ENCODE results near the gene OR8B3.
A peak's percentile ranks its signal among the peaks of the same experiment; 100 is the strongest.
"Not testable (repeated sequence)": the region's sequence is repeated elsewhere in the genome, so short reads cannot be mapped to it uniquely, and the experiment has no call there.

Gene OR8B3

GRCh38 chr11:124415356-124415923, 16.6 kb upstream of the OR8B3 start:
- Histone ChIP-seq H3K4me1 (ENCODE audit: control insufficient read depth in 2 of 2, insufficient read depth in 1 of 2, low read depth in 1 of 2, low read length in 2 of 2) (peaks cover 0 to 2% of the 10 kb centered on the region in 2 donors), H3K36me3 (replicated peaks in 1 of 2; ENCODE audit: control insufficient read depth in 2 of 2, insufficient read depth in 2 of 2, low read length in 2 of 2) (no peaks in the 10 kb centered on the region), H3K18ac (ENCODE audit: low read length) (no peak overlapping the region), H2BK120ac (ENCODE audit: low read depth, low read length) (no peak overlapping the region), H3K27me3 (ENCODE audit: control insufficient read depth in 3 of 3, insufficient read depth in 3 of 3, low read depth in 1 of 3, low read length in 3 of 3) (peaks cover 0 to 2% (median 0%) of the 10 kb centered on the region in 3 experiments), H2BK5ac (ENCODE audit: low read length) (no peak overlapping the region), H4K8ac (ENCODE audit: low read depth, low read length) (no peak overlapping the region), H3K27ac (replicated peaks; ENCODE audit: low read length) (no peak overlapping the region), H2BK12ac (ENCODE audit: low read length) (no peak overlapping the region), H3K14ac (ENCODE audit: low read length) (no peak overlapping the region), H2AFZ (ENCODE audit: low read length) (no peak overlapping the region), H3K4ac (ENCODE audit: low read length) (no peak overlapping the region), H3K79me1 (ENCODE audit: low read depth, low read length) (no peaks in the 10 kb centered on the region), H3K4me2 (ENCODE audit: insufficient read depth, low read length, poor library complexity, severe bottlenecking) (no peak overlapping the region), H4K91ac (ENCODE audit: low read depth, low read length, poor library complexity) (no peak overlapping the region), H3K9ac (ENCODE audit: low read depth, low read length, poor library complexity) (no peak overlapping the region), H3K23ac (ENCODE audit: low read depth, low read length, poor library complexity) (no peak overlapping the region), H2AK5ac (ENCODE audit: low read depth, low read length) (no peak overlapping the region), H3K9me3 (replicated peaks in 1 of 2; ENCODE audit: control insufficient read depth in 2 of 2, insufficient read depth in 1 of 2, low read depth in 1 of 2, low read length in 2 of 2) (no peaks in the 10 kb centered on the region), H2BK15ac (ENCODE audit: low read length) (no peak overlapping the region), H3K4me3 (ENCODE audit: low read length in 2 of 2) (no peak overlapping the region)
- WGBS, 2 donors (ENCODE audit: extremely low coverage in 2 of 2, insufficient read length in 2 of 2, insufficient replicate concordance in 1 of 2) = no CpG with 5 or more reads among the region's 5 CpGs
- DNase-seq (ENCODE audit: low spot score) = peak; percentile 20

DNA sequence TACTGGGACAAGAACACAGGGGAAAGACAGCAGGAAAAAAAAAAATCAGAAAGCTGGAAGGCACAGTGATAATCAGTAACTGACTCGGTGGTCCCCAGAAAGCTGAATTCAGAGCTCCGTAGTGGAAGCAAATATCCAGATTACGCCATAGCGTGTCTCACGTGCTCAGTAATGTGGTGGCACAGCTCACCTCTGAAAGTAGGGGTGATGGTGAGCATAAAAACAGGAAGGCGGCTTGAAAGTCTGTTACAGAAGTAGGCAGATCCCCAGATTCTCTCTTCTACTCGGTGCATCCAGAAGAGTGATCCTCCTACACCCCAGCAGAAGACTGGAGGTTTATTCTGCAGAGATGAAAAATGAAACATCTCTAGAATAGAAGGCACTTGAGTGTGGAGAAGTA, 11.1 kb upstream of the OR8B3 start:
- Histone ChIP-seq H4K91ac (ENCODE audit: low read depth, low read length, poor library complexity) (no peak overlapping the region), H3K23ac (ENCODE audit: low read depth, low read length, poor library complexity) (no peak overlapping the region), H4K8ac (ENCODE audit: low read depth, low read length) (no peak overlapping the region), H3K27ac (replicated peaks; ENCODE audit: low read length) (no peak overlapping the region), H2BK15ac (ENCODE audit: low read length) (no peak overlapping the region), H2AK5ac (ENCODE audit: low read depth, low read length) (no peak overlapping the region), H2BK5ac (ENCODE audit: low read length) (no peak overlapping the region), H3K18ac (ENCODE audit: low read length) (no peak overlapping the region), H3K9ac (ENCODE audit: low read depth, low read length, poor library complexity) (no peak overlapping the region), H3K4me3 (ENCODE audit: low read length in 2 of 2) (no peak overlapping the region), H2BK12ac (ENCODE audit: low read length) (no peak overlapping the region), H2BK120ac (ENCODE audit: low read depth, low read length) (no peak overlapping the region), H3K4me1 (ENCODE audit: control insufficient read depth in 2 of 2, insufficient read depth in 1 of 2, low read depth in 1 of 2, low read length in 2 of 2) (no peaks in the 10 kb centered on the region), H3K9me3 (replicated peaks in 1 of 2; ENCODE audit: control insufficient read depth in 2 of 2, insufficient read depth in 1 of 2, low read depth in 1 of 2, low read length in 2 of 2) (no peaks in the 10 kb centered on the region), H2AFZ (ENCODE audit: low read length) (no peak overlapping the region), H3K36me3 (replicated peaks in 1 of 2; ENCODE audit: control insufficient read depth in 2 of 2, insufficient read depth in 2 of 2, low read length in 2 of 2) (no peaks in the 10 kb centered on the region), H3K79me1 (ENCODE audit: low read depth, low read length) (no peaks in the 10 kb centered on the region), H3K27me3 (ENCODE audit: control insufficient read depth in 3 of 3, insufficient read depth in 3 of 3, low read depth in 1 of 3, low read length in 3 of 3) (peaks cover 0 to 2% (median 0%) of the 10 kb centered on the region in 3 experiments), H3K4ac (ENCODE audit: low read length) (no peak overlapping the region), H3K4me2 (ENCODE audit: insufficient read depth, low read length, poor library complexity, severe bottlenecking) (no peak overlapping the region), H3K14ac (ENCODE audit: low read length) (no peak overlapping the region)
- WGBS, 2 donors (ENCODE audit: extremely low coverage in 2 of 2, insufficient read length in 2 of 2, insufficient replicate concordance in 1 of 2) = no CpG with 5 or more reads among the region's 7 CpGs
- DNase-seq (ENCODE audit: low spot score) = no peak

DNA sequence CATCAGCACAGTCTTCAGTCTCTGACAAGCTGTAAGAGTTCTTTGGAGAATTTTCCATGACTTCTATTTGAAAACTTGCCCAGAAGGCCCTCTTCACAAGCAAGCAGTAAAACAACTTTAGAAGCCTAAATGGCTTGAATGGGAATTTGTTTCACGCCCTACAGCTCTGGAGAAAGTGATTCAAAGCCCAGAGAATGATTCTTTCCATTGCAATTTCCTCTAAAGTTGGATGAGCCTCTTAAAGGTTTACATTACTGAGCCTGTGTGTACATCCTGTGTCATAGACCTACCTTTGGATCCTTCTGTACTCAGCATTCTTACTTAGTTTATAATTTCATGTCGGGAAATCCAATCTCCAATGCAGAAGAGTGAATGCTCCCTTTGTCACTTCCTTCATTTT, 6.8 kb upstream of the OR8B3 start:
- H2BK12ac ChIP-seq (ENCODE audit: low read length) = no peak overlapping the region
- no peak overlapping the region for H4K8ac ChIP-seq (ENCODE audit: low read depth, low read length)
- H3K4me1 ChIP-seq (ENCODE audit: control insufficient read depth in 2 of 2, insufficient read depth in 1 of 2, low read depth in 1 of 2, low read length in 2 of 2) = no peaks in the 10 kb centered on the region
- H3K23ac ChIP-seq (ENCODE audit: low read depth, low read length, poor library complexity) = no peak overlapping the region
- H3K9ac ChIP-seq (ENCODE audit: low read depth, low read length, poor library complexity) = no peak overlapping the region
- H2BK15ac ChIP-seq (ENCODE audit: low read length) = no peak overlapping the region
- no peak for DNase-seq (ENCODE audit: low spot score)
- no peaks in the 10 kb centered on the region for H3K36me3 ChIP-seq (replicated peaks in 1 of 2; ENCODE audit: control insufficient read depth in 2 of 2, insufficient read depth in 2 of 2, low read length in 2 of 2)
- no CpG with 5 or more reads among the region's 2 CpGs for WGBS, 2 donors (ENCODE audit: extremely low coverage in 2 of 2, insufficient read length in 2 of 2, insufficient replicate concordance in 1 of 2)
- H3K4ac ChIP-seq (ENCODE audit: low read length) = no peak overlapping the region
- no peak overlapping the region for H4K91ac ChIP-seq (ENCODE audit: low read depth, low read length, poor library complexity)
- peaks cover 0 to 4% of the 10 kb centered on the region in 2 donors for H3K9me3 ChIP-seq (replicated peaks in 1 of 2; ENCODE audit: control insufficient read depth in 2 of 2, insufficient read depth in 1 of 2, low read depth in 1 of 2, low read length in 2 of 2)
- no peak overlapping the region for H3K14ac ChIP-seq (ENCODE audit: low read length)
- H2BK120ac ChIP-seq (ENCODE audit: low read depth, low read length) = no peak overlapping the region
- H2BK5ac ChIP-seq (ENCODE audit: low read length) = no peak overlapping the region
- H3K4me2 ChIP-seq (ENCODE audit: insufficient read depth, low read length, poor library complexity, severe bottlenecking) = no peak overlapping the region
- H2AFZ ChIP-seq (ENCODE audit: low read length) = no peak overlapping the region
- H3K27ac ChIP-seq (replicated peaks; ENCODE audit: low read length) = no peak overlapping the region
- H3K4me3 ChIP-seq (ENCODE audit: low read length in 2 of 2) = no peak overlapping the region
- no peaks in the 10 kb centered on the region for H3K27me3 ChIP-seq (ENCODE audit: control insufficient read depth in 3 of 3, insufficient read depth in 3 of 3, low read depth in 1 of 3, low read length in 3 of 3)
- no peak overlapping the region for H2AK5ac ChIP-seq (ENCODE audit: low read depth, low read length)
- no peak overlapping the region for H3K18ac ChIP-seq (ENCODE audit: low read length)
- no peaks in the 10 kb centered on the region for H3K79me1 ChIP-seq (ENCODE audit: low read depth, low read length)

DNA sequence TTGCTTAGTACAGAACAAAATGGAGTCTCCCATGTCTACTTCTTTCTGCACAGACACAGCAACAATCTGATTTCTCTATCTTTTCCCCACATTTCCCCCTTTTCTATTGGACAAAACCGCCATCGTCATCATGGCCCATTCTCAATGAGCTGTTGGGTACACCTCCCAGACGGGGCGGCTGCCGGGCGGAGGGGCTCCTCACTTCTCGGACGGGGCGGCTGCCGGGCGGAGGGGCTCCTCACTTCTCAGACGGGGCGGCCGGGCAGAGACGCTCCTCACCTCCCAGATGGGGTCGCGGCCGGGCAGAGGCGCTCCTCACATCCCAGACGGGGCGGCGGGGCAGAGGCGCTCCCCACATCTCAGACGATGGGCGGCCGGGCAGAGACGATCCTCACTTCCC, 4.4 kb upstream of the OR8B3 start:
- H2BK120ac ChIP-seq (ENCODE audit: low read depth, low read length); H3K9me3 ChIP-seq (replicated peaks in 1 of 2; ENCODE audit: control insufficient read depth in 2 of 2, insufficient read depth in 1 of 2, low read depth in 1 of 2, low read length in 2 of 2); H3K4me1 ChIP-seq (ENCODE audit: control insufficient read depth in 2 of 2, insufficient read depth in 1 of 2, low read depth in 1 of 2, low read length in 2 of 2); H4K91ac ChIP-seq (ENCODE audit: low read depth, low read length, poor library complexity); H3K36me3 ChIP-seq (replicated peaks in 1 of 2; ENCODE audit: control insufficient read depth in 2 of 2, insufficient read depth in 2 of 2, low read length in 2 of 2); H3K4me2 ChIP-seq (ENCODE audit: insufficient read depth, low read length, poor library complexity, severe bottlenecking); H2BK12ac ChIP-seq (ENCODE audit: low read length); H3K23ac ChIP-seq (ENCODE audit: low read depth, low read length, poor library complexity); H3K9ac ChIP-seq (ENCODE audit: low read depth, low read length, poor library complexity); H3K18ac ChIP-seq (ENCODE audit: low read length); H3K27ac ChIP-seq (replicated peaks; ENCODE audit: low read length); H2AK5ac ChIP-seq (ENCODE audit: low read depth, low read length); H4K8ac ChIP-seq (ENCODE audit: low read depth, low read length); H2AFZ ChIP-seq (ENCODE audit: low read length); H3K14ac ChIP-seq (ENCODE audit: low read length); H2BK15ac ChIP-seq (ENCODE audit: low read length); H2BK5ac ChIP-seq (ENCODE audit: low read length); H3K4me3 ChIP-seq (ENCODE audit: low read length in 2 of 2); H3K79me1 ChIP-seq (ENCODE audit: low read depth, low read length); DNase-seq (ENCODE audit: low spot score); H3K27me3 ChIP-seq (ENCODE audit: control insufficient read depth in 3 of 3, insufficient read depth in 3 of 3, low read depth in 1 of 3, low read length in 3 of 3); H3K4ac ChIP-seq (ENCODE audit: low read length): not testable (repeated sequence)
- no CpG with 5 or more reads among the region's 27 CpGs for WGBS, 2 donors (ENCODE audit: extremely low coverage in 2 of 2, insufficient read length in 2 of 2, insufficient replicate concordance in 1 of 2)
